Loucy (cell line): ENCODE data around the gene CACNA1S.

Experiments used
- H2AFZ ChIP-seq: fragments of 200-600 bp; sonication (generic); 2 replicates; pipeline ENCODE4 v1.6.0; 2016; ENCODE audit warnings: antibody characterized with exemption, mild to moderate bottlenecking, low read length, moderate library complexity
- H3F3A ChIP-seq: fragments of 200-600 bp; 2 replicates; pipeline ENCODE4 v1.6.0; 2016; ENCODE audit warnings: antibody characterized with exemption, low read depth, mild to moderate bottlenecking
- H3K27me3 ChIP-seq: fragments of 200-600 bp; sonication (generic); 2 replicates; pipeline ENCODE4 v1.6.1; 2014; ENCODE audit warnings: low read length, mild to moderate bottlenecking; ENCODE audit not compliant: insufficient read depth, poor library complexity, severe bottlenecking
- H3K36me3 ChIP-seq: fragments of 200-600 bp; sonication (generic); 2 replicates; pipeline ENCODE4 v1.6.1; 2016; ENCODE audit warnings: low read length; ENCODE audit not compliant: insufficient read depth
- H3K4me1 ChIP-seq: fragments of 200-600 bp; sonication (generic); 2 replicates; pipeline ENCODE4 v1.5.1; 2014; ENCODE audit warnings: low read length, mild to moderate bottlenecking; ENCODE audit not compliant: insufficient read depth, poor library complexity, severe bottlenecking
- H3K4me2 ChIP-seq: fragments of 200-600 bp; sonication (generic); 2 replicates; pipeline ENCODE4 v1.6.0; 2014; ENCODE audit warnings: antibody characterized with exemption, low read length, low read depth, mild to moderate bottlenecking; ENCODE audit not compliant: poor library complexity, severe bottlenecking
- H3K4me3 ChIP-seq: fragments of 200-600 bp; sonication (generic); 2 replicates; pipeline ENCODE4 v1.5.1; 2014; ENCODE audit warnings: low read length, mild to moderate bottlenecking, mixed read lengths; ENCODE audit not compliant: poor library complexity, severe bottlenecking
- H3K79me2 ChIP-seq: fragments of 200-600 bp; sonication (generic); 2 replicates; pipeline ENCODE4 v1.6.1; 2014; ENCODE audit warnings: low read length; ENCODE audit not compliant: insufficient read depth
- H3K9ac ChIP-seq: fragments of 200-600 bp; sonication (generic); 2 replicates; pipeline ENCODE4 v1.6.0; 2014; ENCODE audit warnings: mild to moderate bottlenecking, low read depth, low read length, moderate library complexity; ENCODE audit not compliant: poor library complexity, severe bottlenecking
- H3K9me2 ChIP-seq: fragments of 200-600 bp; sonication (generic); replicated peaks from 2 replicates; pipeline ENCODE4 v1.6.1; 2016; ENCODE audit warnings: low read depth, low read length, mixed read lengths
- H3K9me3 ChIP-seq: fragments of 200-600 bp; sonication (generic); 2 replicates; pipeline ENCODE4 v1.6.1; 2014; ENCODE audit warnings: mild to moderate bottlenecking, antibody characterized with exemption, low read length, low read depth; ENCODE audit not compliant: insufficient read depth
- H4K20me1 ChIP-seq: fragments of 200-600 bp; sonication (generic); 2 replicates; pipeline ENCODE4 v1.6.0; 2014; ENCODE audit warnings: antibody characterized with exemption, low read length, mild to moderate bottlenecking; ENCODE audit not compliant: insufficient read depth, poor library complexity, severe bottlenecking
- CTCF ChIP-seq: fragments of 200-600 bp; sonication (generic); conservative IDR thresholded peaks from 2 replicates; pipeline ENCODE4 v1.5.1; 2014; ENCODE audit warnings: mild to moderate bottlenecking, antibody characterized with exemption, low read length
- EZH2phosphoT487 ChIP-seq: fragments of 200-600 bp; IDR thresholded peaks from 2 replicates; pipeline ENCODE4 v1.6.1; 2018; ENCODE audit warnings: antibody characterized with exemption, mild to moderate bottlenecking, moderate library complexity, borderline replicate concordance

CACNA1S gene

GRCh38 chr1:201114245-201115131 lies 2.3 kb upstream of the CACNA1S start:
- Histone ChIP-seq H3F3A (no peaks in the 10 kb centered on the region), H3K27me3 (no peaks in the 10 kb centered on the region), H4K20me1 (no peaks in the 10 kb centered on the region), H3K9me2 (no peaks in the 10 kb centered on the region), H3K79me2 (no peaks in the 10 kb centered on the region), H3K9ac (peak overlapping the region; percentile 38), H3K4me3 (peak overlapping the region; percentile 69), H3K36me3 (no peaks in the 10 kb centered on the region), H3K4me2 (peak overlapping the region; percentile 49), H3K9me3 (no peaks in the 10 kb centered on the region), H2AFZ (peak overlapping the region; percentile 88), H3K4me1 (peaks cover 7% of the 10 kb centered on the region)
- TF ChIP-seq EZH2phosphoT487: no peak
- TF ChIP-seq CTCF: peak; percentile 85

DNA sequence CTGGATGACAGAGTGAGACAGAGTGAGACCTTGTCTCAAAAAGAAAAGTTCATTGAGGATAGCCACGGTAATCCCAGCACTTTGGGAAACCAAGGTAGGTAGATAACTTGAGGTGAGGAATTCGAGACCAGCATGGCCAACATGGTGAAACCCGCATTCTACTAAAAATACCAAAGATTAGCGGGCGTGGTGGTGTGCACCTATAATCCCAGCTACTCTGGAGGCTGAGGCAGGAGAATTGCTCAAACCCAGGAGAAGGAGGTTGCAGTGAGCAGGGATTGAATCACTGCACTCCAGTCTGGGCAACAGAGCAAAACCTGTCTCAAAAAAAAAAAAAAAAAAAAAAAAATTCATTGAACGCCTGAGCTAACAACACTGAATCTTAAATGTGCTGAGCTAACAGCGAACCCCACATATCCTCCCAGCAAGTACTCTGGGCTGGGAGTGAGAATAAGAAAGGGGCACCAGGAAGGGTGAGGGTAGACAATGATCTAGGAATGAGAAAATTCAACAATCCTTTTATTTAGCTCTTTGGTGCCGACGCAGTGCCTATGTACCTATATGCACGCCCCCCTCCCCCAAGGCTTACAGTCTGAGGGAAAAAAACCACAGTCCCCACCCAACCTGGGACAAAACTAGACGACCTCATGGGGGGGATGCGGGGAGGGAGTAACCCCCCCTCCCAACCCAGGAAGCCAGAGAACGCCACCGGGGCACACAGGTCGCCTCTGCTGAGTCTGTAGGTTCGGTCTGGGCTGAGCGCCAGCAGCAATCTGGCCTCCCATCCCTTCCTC lies 1.4 kb upstream of the CACNA1S start:
- H3K36me3 ChIP-seq: no peaks in the 10 kb centered on the region
- peak overlapping the region; percentile 69 for H3K4me3 ChIP-seq
- no peaks in the 10 kb centered on the region for H3K9me3 ChIP-seq
- H3K4me2 ChIP-seq: peak overlapping the region; percentile 49
- TF ChIP-seq CTCF (no peak), EZH2phosphoT487 (no peak)
- H4K20me1 ChIP-seq: no peaks in the 10 kb centered on the region
- peak overlapping the region; percentile 38 for H3K9ac ChIP-seq
- no peaks in the 10 kb centered on the region for H3K27me3 ChIP-seq
- peak overlapping the region; percentile 88 for H2AFZ ChIP-seq
- no peaks in the 10 kb centered on the region for H3K9me2 ChIP-seq
- no peaks in the 10 kb centered on the region for H3K79me2 ChIP-seq
- peaks cover 5% of the 10 kb centered on the region for H3K4me1 ChIP-seq
- H3F3A ChIP-seq: no peaks in the 10 kb centered on the region

DNA sequence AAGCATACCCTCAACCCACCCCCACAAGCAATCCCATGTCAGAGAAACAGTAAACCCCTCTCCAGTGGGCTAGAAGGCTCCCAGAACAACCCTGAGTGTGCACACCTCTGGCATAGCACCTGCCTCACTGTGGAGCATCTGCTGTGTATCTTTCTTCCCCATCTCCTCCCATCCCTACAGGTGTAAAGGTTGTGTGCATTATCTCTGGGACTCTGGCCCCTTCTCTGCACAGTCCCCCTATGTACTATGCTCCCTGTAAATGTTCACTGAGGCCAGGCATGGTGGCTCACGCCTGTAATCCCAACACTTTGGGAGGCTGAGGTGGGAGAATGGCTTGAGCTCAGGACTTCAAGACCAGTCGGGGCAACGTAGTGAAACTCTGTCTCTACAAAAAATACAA lies 700 bp upstream of the CACNA1S start:
- H3K36me3 ChIP-seq: no peaks in the 10 kb centered on the region
- H3K9ac ChIP-seq: no peak overlapping the region
- TF ChIP-seq EZH2phosphoT487 (no peak), CTCF (no peak)
- H3K9me3 ChIP-seq: no peaks in the 10 kb centered on the region
- no peak overlapping the region for H3K4me3 ChIP-seq
- H3K4me2 ChIP-seq: no peak overlapping the region
- no peaks in the 10 kb centered on the region for H4K20me1 ChIP-seq
- no peaks in the 10 kb centered on the region for H3K9me2 ChIP-seq
- no peaks in the 10 kb centered on the region for H3F3A ChIP-seq
- H2AFZ ChIP-seq: no peak overlapping the region
- H3K4me1 ChIP-seq: peaks cover 5% of the 10 kb centered on the region
- H3K27me3 ChIP-seq: no peaks in the 10 kb centered on the region
- no peaks in the 10 kb centered on the region for H3K79me2 ChIP-seq
